ENCODE measurements around the gene STAB1.

Gene STAB1

DNA sequence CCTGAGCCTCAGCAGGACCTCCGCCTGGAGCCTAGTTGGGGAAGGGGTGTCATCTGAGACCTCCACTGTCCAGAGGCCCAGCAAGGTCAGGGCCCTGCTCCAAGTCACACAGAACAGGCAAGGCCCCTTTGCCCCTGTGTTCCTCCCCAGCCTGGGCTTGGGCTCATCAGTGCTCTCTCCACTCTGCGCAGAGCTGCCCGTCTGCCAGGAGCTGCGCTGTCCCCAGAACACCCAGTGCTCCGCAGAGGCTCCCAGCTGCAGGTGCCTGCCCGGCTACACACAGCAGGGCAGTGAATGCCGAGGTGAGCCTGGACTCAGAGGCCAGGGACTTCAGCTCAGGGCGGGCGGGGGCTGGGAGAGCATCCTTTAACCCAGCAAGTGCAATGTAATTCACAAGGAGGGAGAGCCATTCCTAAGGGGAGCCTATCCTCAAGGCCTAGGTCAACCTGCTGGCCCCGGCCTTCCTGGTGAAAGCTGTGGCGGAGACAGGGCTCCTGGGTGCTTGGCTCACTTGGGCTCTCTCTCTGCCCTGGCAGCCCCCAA is 7.7 kb downstream of the STAB1 start:
- Mint-ChIP-seq H3K36me3 (ENCODE audit: low read depth) (peaks cover 98% of the 10 kb centered on the region), H3K4me3 (no peak overlapping the region), H3K27me3 (no peaks in the 10 kb centered on the region), H3K9me3 (no peaks in the 10 kb centered on the region), H3K27ac (no peak overlapping the region), H3K4me1 (ENCODE audit: low read depth) (peaks cover 62% of the 10 kb centered on the region)
- intact Hi-C loops (cut with micrococcal nuclease), result no loop called here

DNA sequence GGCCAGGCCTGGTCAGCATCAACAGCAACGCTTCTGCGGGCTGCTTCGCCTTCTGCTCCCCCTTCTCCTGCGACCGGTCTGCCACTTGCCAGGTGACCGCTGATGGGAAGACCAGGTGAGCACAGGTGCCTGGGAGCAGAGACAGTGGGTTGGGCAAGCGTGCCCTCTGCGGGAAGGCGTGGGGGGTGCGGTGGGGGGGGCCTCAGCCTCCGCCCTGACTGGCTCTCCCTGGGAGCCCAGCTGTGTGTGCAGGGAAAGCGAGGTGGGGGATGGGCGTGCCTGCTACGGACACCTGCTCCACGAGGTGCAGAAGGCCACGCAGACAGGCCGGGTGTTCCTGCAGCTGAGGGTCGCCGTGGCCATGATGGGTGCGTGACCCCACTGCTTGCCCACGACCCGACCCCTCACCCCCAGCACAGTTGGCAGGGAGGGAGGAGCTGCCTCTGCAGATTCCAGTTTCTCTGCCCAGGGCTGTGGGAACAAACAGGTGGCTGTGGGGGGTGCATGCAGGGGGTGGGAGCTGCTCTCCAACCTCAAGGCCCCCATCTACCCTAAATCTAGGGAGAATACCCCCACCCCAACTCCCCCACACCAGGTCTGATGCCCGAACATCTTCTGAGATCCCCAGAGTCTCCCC is 8.8 kb downstream of the STAB1 start:
- Mint-ChIP-seq H3K27me3 (no peaks in the 10 kb centered on the region), H3K27ac (no peak overlapping the region), H3K4me1 (ENCODE audit: low read depth) (peaks cover 52% of the 10 kb centered on the region), H3K4me3 (no peak overlapping the region), H3K36me3 (ENCODE audit: low read depth) (peaks cover 100% of the 10 kb centered on the region), H3K9me3 (no peaks in the 10 kb centered on the region)
- intact Hi-C loops (cut with micrococcal nuclease), result no loop called here

DNA sequence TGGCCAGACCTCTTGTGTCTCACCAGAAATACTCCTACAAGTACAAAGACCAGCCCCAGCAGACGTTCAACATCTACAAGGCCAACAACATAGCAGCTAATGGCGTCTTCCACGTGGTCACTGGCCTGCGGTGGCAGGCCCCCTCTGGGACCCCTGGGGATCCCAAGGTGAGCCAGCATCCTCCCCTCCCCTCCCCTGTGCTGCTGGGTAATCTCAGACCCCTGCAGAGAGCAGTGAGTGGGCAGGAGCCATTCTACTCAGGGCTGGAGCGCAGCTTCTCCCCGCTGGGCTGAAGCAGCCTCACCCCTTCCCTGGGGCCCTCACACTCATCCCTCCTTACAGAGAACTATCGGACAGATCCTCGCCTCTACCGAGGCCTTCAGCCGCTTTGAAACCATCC is 9.8 kb downstream of the STAB1 start:
- H3K9me3 Mint-ChIP-seq, result no peaks in the 10 kb centered on the region
- intact Hi-C loops (cut with micrococcal nuclease), result no loop called here
- H3K27me3 Mint-ChIP-seq, result no peaks in the 10 kb centered on the region
- H3K36me3 Mint-ChIP-seq (ENCODE audit: low read depth), result peaks cover 100% of the 10 kb centered on the region
- H3K4me1 Mint-ChIP-seq (ENCODE audit: low read depth), result peaks cover 54% of the 10 kb centered on the region
- no peak overlapping the region for H3K4me3 Mint-ChIP-seq
- no peak overlapping the region for H3K27ac Mint-ChIP-seq

DNA sequence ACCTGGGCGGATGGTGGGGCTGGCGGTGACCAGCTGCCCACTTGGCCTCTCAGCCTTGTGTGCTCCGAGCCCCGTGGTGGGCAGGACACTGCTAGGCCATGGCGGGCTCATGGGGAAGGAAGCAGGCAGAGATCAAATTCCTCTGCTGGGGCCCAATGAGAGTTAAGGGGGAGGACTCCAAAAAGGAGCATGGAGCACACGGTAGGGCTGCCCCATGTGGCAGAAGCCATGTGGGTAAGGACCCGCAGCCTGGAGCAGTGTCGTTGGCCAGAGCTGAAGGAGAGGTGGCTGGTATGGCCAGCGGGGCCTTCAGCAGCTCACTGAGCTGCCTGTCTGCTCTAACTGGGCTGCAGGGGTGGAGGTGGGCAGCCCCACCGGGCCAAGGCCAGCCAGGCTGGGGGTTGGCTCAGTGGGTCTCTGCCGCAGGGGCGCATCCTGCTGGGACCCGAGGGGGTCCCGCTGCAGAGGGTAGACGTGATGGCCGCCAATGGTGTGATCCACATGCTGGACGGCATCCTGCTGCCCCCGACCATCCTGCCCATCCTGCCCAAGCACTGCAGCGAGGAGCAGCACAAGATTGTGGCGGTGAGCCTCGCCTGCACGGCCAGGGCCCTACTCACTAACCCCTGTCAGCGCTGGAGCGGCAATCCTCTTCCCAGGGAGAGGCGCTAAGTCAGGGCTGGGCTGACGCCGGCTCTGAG is 11.3 kb downstream of the STAB1 start:
- peak overlapping the region; percentile 3 for H3K27ac Mint-ChIP-seq
- peaks cover 100% of the 10 kb centered on the region for H3K36me3 Mint-ChIP-seq (ENCODE audit: low read depth)
- H3K9me3 Mint-ChIP-seq, result no peaks in the 10 kb centered on the region
- peaks cover 44% of the 10 kb centered on the region for H3K4me1 Mint-ChIP-seq (ENCODE audit: low read depth)
- no peaks in the 10 kb centered on the region for H3K27me3 Mint-ChIP-seq
- H3K4me3 Mint-ChIP-seq, result no peak overlapping the region
- intact Hi-C loops (cut with micrococcal nuclease), result no loop called here

DNA sequence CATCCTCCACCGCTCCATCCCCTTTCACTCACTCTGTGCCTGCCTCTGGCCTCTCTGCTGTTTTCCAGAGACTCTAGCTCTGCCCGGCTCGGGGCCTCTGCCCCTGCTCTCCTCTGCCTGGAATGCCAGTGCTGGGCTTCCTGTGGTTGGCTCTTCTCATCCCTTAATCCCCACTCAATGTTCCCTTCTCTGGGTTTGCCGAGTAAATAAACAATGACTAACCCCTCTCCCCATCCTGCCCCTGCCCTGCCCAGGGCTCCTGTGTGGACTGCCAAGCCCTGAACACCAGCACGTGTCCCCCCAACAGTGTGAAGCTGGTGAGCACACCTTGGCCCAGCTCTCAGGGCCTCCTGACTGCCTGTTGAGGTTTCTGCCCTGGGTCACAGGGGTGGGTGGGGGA is 12.2 kb downstream of the STAB1 start:
- H3K4me1 Mint-ChIP-seq (ENCODE audit: low read depth), result peaks cover 46% of the 10 kb centered on the region
- H3K9me3 Mint-ChIP-seq, result no peaks in the 10 kb centered on the region
- H3K36me3 Mint-ChIP-seq (ENCODE audit: low read depth), result peaks cover 100% of the 10 kb centered on the region
- no peaks in the 10 kb centered on the region for H3K27me3 Mint-ChIP-seq
- intact Hi-C loops (cut with micrococcal nuclease), result no loop called here
- no peak overlapping the region for H3K4me3 Mint-ChIP-seq
- no peak overlapping the region for H3K27ac Mint-ChIP-seq

DNA sequence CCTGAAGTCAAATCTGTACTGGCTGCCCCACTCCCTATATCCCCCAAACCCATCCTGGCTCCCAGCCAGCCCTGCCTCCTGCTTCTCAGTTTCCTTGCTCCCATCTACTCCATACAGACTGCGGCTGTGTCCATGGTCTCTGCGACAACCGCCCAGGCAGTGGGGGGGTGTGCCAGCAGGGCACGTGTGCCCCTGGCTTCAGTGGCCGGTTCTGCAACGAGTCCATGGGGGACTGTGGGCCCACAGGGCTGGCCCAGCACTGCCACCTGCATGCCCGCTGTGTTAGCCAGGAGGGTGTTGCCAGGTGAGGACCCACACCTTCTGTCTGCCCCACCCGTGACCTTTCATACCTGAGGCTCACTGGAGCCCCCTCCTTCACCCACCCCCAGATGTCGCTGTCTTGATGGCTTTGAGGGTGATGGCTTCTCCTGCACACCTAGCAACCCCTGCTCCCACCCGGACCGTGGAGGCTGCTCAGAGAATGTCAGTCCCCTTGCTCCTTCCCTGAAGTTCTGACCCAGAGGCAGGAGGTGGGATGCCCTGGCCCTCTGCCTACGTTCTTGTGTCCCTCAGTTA is 14.7 kb downstream of the STAB1 start:
- Mint-ChIP-seq H3K9me3 (no peaks in the 10 kb centered on the region), H3K36me3 (ENCODE audit: low read depth) (peaks cover 100% of the 10 kb centered on the region)

DNA sequence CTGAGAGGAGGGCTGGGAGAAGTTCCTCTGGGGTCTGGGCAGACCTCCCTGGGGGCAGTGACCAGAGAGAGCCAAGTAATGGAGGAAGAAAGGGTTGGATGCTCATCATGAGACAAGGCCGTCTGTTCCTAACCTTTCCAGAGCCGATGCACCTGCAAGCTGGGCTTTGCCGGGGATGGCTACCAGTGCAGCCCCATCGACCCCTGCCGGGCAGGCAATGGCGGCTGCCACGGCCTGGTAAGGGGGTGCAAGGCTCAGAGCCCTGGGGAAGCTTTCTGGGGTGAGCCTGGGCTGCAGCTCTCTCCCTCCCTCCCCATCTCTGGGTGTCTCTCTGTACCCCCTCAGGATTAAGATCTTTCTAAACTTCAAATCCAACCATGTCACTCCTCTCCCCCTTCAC is 16.4 kb downstream of the STAB1 start:
- H3K27me3 Mint-ChIP-seq, result no peaks in the 10 kb centered on the region
- peaks cover 48% of the 10 kb centered on the region for H3K4me1 Mint-ChIP-seq (ENCODE audit: low read depth)
- no peaks in the 10 kb centered on the region for H3K9me3 Mint-ChIP-seq
- intact Hi-C loops (cut with micrococcal nuclease), result no loop called here
- H3K4me3 Mint-ChIP-seq, result no peak overlapping the region
- H3K27ac Mint-ChIP-seq, result no peak overlapping the region
- H3K36me3 Mint-ChIP-seq (ENCODE audit: low read depth), result peaks cover 100% of the 10 kb centered on the region

More for the DNA sequence above, 14.7 kb downstream of the STAB1 start:
- Mint-ChIP-seq H3K4me1 (ENCODE audit: low read depth) (peaks cover 46% of the 10 kb centered on the region), H3K27me3 (no peaks in the 10 kb centered on the region), H3K4me3 (no peak overlapping the region), H3K27ac (no peak overlapping the region)
- intact Hi-C loops (cut with micrococcal nuclease), result no loop called here

DNA sequence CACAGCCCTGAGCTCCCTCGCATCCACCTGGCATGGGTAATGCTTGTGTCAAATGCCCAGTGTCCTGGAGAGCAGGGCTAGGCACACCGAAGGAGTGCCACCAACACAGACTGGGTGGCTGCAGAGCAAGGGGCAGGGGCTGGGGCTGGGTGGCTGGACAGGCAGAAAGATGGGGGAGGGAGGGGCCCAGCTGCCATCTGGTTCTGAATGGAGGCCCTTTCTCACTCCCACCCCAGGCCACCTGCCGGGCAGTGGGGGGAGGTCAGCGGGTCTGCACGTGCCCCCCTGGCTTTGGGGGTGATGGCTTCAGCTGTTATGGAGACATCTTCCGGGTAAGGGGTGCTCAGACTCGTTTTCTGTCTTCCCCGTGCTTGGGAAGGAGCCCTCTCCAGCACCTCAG is 17.0 kb downstream of the STAB1 start:
- Mint-ChIP-seq H3K4me3 (no peak overlapping the region), H3K36me3 (ENCODE audit: low read depth) (peaks cover 100% of the 10 kb centered on the region)

DNA sequence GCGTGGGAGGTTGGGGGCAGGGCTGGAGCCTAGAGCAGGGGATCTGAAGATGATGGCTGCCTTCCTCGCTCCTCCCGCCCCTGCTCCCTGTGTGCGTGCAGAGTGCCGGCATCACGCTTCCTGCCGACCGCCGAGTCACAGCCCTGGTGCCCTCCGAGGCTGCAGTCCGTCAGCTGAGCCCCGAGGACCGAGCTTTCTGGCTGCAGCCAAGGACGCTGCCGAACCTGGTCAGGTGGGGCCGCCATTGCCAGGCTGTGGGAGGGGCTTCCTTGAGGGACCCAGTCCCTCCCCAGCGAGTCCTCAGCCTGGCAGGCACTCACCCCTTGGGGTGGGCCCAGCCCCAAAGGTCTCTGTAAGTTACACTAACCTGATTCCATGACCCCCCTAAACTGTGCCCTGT is 17.6 kb downstream of the STAB1 start:
- intact Hi-C loops (cut with micrococcal nuclease), result no loop called here
- Mint-ChIP-seq H3K9me3 (no peaks in the 10 kb centered on the region), H3K27ac (no peak overlapping the region), H3K4me1 (ENCODE audit: low read depth) (peaks cover 44% of the 10 kb centered on the region), H3K4me3 (no peak overlapping the region), H3K36me3 (ENCODE audit: low read depth) (peaks cover 100% of the 10 kb centered on the region), H3K27me3 (no peaks in the 10 kb centered on the region)

More for the DNA sequence above, 17.0 kb downstream of the STAB1 start:
- Mint-ChIP-seq H3K4me1 (ENCODE audit: low read depth) (peaks cover 48% of the 10 kb centered on the region), H3K9me3 (no peaks in the 10 kb centered on the region), H3K27me3 (no peaks in the 10 kb centered on the region), H3K27ac (no peak overlapping the region)
- intact Hi-C loops (cut with micrococcal nuclease), result no loop called here

DNA sequence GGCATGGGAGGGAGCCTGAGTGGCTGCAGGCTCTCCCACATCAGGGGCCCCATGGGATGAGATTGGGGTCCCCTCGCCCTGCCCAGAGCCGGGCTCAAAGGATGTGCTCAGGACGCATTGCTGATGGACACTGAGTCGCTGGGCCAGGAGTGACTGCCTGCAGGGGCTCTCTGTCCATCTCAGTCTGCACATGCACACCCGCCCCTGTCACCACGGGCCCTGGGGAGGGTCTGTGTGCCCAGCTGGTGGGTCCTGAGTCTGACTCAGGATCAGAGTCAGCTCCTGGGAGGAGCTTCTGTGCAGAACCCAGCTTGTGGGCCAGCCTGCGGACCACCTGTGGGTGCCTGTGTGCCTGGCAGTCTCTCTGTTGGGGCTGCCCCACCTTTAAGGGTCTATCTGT is 18.1 kb downstream of the STAB1 start:
- Mint-ChIP-seq H3K9me3 (no peaks in the 10 kb centered on the region), H3K27me3 (no peaks in the 10 kb centered on the region), H3K36me3 (ENCODE audit: low read depth) (peaks cover 100% of the 10 kb centered on the region), H3K27ac (no peak overlapping the region), H3K4me1 (ENCODE audit: low read depth) (peaks cover 45% of the 10 kb centered on the region), H3K4me3 (no peak overlapping the region)
- intact Hi-C loops (cut with micrococcal nuclease), result no loop called here

DNA sequence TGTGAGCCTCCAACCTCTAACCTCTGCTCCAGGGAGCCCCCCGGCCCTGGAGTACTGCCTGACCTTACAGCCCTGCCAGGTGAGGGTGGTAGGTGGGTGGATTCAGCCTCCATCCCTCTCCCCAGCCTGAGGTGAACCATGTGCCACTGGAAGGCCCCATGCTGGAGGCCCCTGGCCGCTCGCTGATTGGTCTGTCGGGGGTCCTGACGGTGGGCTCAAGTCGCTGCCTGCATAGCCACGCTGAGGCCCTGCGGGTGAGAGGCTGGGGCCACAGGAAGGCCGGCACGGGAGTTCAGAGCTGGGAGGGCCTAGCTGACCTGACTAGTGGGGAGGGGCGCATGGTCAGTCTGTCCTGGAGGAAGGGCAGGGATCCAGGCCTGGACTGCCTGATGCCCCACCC is 19.4 kb downstream of the STAB1 start:
- Mint-ChIP-seq H3K9me3 (no peaks in the 10 kb centered on the region), H3K27ac (no peak overlapping the region), H3K4me3 (no peak overlapping the region), H3K27me3 (no peaks in the 10 kb centered on the region), H3K4me1 (ENCODE audit: low read depth) (peaks cover 42% of the 10 kb centered on the region), H3K36me3 (ENCODE audit: low read depth) (peaks cover 100% of the 10 kb centered on the region)
- intact Hi-C loops (cut with micrococcal nuclease), result no loop called here

DNA sequence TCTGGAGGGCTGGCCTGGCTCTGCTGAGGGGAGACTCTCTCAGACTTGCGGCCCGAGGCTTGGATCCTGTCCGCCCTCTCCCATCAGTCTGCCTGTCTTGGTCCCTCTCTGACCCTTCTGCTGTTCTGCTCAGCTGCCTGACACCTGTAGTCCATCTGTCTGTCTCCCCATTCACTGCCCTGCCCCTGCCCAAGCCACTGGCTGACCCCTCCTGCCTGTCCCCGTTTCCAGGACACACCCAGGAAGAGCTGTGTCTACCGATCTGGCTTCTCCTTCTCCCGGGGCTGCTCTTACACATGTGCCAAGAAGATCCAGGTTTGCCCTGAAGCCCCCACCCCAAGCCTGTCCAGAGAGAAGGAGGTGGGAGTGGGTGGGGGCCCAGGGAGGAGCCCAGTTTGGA is 20.1 kb downstream of the STAB1 start:
- intact Hi-C loops (cut with micrococcal nuclease), result no loop called here
- Mint-ChIP-seq H3K27ac (peak overlapping the region; percentile 44), H3K9me3 (no peaks in the 10 kb centered on the region), H3K36me3 (ENCODE audit: low read depth) (peaks cover 100% of the 10 kb centered on the region), H3K27me3 (no peaks in the 10 kb centered on the region), H3K4me1 (ENCODE audit: low read depth) (peaks cover 36% of the 10 kb centered on the region), H3K4me3 (no peak overlapping the region)

DNA sequence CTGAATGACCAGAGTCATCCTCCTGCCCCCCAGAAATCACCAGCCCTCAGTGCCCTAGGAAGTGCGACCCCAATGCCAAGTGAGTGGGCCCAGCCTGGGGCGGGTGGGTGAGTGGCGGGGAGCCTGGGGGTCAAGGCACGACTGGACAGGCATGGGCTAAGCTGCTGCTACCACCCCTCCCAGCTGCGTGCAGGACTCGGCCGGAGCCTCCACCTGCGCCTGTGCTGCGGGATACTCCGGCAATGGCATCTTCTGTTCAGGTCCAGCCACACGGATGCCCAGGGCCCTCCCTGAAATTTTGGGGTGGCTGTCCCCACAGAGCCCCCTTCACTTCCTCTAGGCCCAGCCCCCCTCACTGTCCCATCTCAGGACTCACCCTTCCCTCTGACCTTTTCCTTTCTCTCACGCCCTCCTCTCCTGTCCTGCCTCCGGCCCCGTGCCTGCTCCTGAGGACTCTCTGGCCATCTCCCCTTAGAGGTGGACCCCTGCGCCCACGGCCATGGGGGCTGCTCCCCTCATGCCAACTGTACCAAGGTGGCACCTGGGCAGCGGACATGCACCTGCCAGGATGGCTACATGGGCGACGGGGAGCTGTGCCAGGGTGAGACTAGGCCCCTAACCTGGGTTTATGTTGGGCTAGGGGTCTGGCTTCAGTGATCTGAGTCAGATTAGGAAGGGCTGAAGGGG is 21.5 kb downstream of the STAB1 start:
- intact Hi-C loops (cut with micrococcal nuclease), result no loop called here
- H3K9me3 Mint-ChIP-seq, result no peaks in the 10 kb centered on the region
- no peak overlapping the region for H3K4me3 Mint-ChIP-seq
- H3K36me3 Mint-ChIP-seq (ENCODE audit: low read depth), result peaks cover 100% of the 10 kb centered on the region
- no peak overlapping the region for H3K27ac Mint-ChIP-seq
- peaks cover 34% of the 10 kb centered on the region for H3K4me1 Mint-ChIP-seq (ENCODE audit: low read depth)
- H3K27me3 Mint-ChIP-seq, result no peaks in the 10 kb centered on the region

Measured in dendritic cell treated with granulocyte-macrophage colony-stimulating factor and Interleukin-4, amounts not matched to agents 40 ng/mL and 50 ng/mL, for 4 days (primary cell).